ENCODE results near the gene OR52E2. TPM values are rescaled to one million over a fixed set of nuclear protein-coding genes. Genes with fewer than 3 reads are reported as not detected.

OR52E2 gene
- total RNA-seq, result not detected in 2 replicates
- polyA plus RNA-seq, result not detected in 2 replicates
- not detected in 2 replicates for polyA plus RNA-seq (2011; cell fraction: cytosol; rRNA removed)
- polyA plus RNA-seq (2011; cell fraction: nucleus; rRNA removed), result not detected in 2 replicates
- polyA plus RNA-seq (2012), result not detected in 2 replicates
- not detected in 2 replicates for polyA minus RNA-seq
- not detected for polyA minus RNA-seq (2011; cell fraction: cytosol; rRNA and poly(A)+ RNA removed)
- not detected in 2 replicates for polyA minus RNA-seq (2011; cell fraction: nucleus; rRNA and poly(A)+ RNA removed)
- Bru-seq, nascent RNA, result not detected
- not detected for BruChase-seq, experiment 1, labeled RNA remaining after a 6-hour chase
- not detected for BruChase-seq, experiment 2, labeled RNA remaining after a 2-hour chase
- long read RNA-seq, result 0 reads

DNA sequence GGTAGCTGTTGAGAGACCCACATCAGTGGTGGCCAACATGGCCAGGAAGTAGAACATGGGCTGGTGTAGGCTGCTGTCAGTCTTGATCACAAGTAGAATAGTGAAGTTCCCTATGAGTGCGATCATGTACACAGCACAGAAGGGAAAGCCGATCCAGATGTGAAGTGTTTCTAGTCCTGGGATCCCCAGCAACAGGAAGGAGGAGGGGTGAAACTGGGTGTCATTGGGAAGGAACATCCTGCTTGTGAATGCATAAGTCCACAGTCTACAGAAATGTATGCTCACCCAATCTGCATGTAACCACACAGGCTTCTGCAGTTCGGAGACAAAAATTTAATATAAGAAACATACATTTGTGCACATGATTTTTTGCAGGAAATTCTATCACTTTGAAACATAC, at the start of gene OR52E2:
Gene OR52E2 (minus strand): TSS at position 237 of the 400 bp plus-strand sequence. CDS start 0 bp downstream, at position 237.
- intact Hi-C loops (cut with micrococcal nuclease), result no loop called here
- Histone ChIP-seq H3K4me3 (replicated peaks in 1 of 3; ENCODE audit: insufficient read depth in 1 of 3, low read depth in 1 of 3, low read length in 3 of 3) (no peak within 1 kb of the TSS), H3K27me3 (ENCODE audit: control insufficient read depth in 2 of 2, insufficient read depth in 2 of 2, low read length in 2 of 2) (no peaks in the 10 kb centered on the region), H3K9me1 (replicated peaks; ENCODE audit: control insufficient read depth, extremely low read depth, insufficient read depth, low read length) (no peaks in the 10 kb centered on the region), H3K79me2 (ENCODE audit: control insufficient read depth, insufficient read depth, low read length) (no peaks in the 10 kb centered on the region), H3K4me2 (ENCODE audit: insufficient read depth, low read length) (no peak within 1 kb of the TSS), H2AFZ (ENCODE audit: low read depth, low read length) (no peak within 1 kb of the TSS), H3K4me1 (ENCODE audit: control insufficient read depth, extremely low read depth, insufficient read depth, low read length) (no peaks in the 10 kb centered on the region), H3K27ac (ENCODE audit: insufficient read depth, low read depth, low read length) (no peak within 1 kb of the TSS), H3K9me3 (replicated peaks; ENCODE audit: control insufficient read depth, insufficient read depth, low read length) (no peaks in the 10 kb centered on the region), H4K20me1 (replicated peaks; ENCODE audit: control insufficient read depth, extremely low read depth, insufficient read depth, low read length) (no peaks in the 10 kb centered on the region), H3K36me3 (ENCODE audit: control insufficient read depth in 2 of 2, extremely low read depth in 1 of 2, insufficient read depth in 2 of 2, low read length in 2 of 2) (no peaks in the 10 kb centered on the region), H3K9ac (replicated peaks; ENCODE audit: extremely low read depth, insufficient read depth, low read length) (no peak within 1 kb of the TSS)
- ChIA-PET CTCF (no interaction called here), POLR2A (no interaction called here)
- FAIRE-seq, result no peak
- BruUV-seq (replicated peaks), result no TSS peak
- no peak for TF ChIP-seq POLR2A (IDR thresholded peaks at IDR 0.05; ENCODE audit: low read depth, low read length)
- no peak for TF ChIP-seq FOS (IDR thresholded peaks at IDR 0.05; ENCODE audit: borderline replicate concordance, insufficient read depth, low read length)
- no peak for TF ChIP-seq GATA2 (IDR thresholded peaks at IDR 0.05; ENCODE audit: insufficient read depth, insufficient read length, low read depth, low read length)
- no peak for TF ChIP-seq JUN (IDR thresholded peaks at IDR 0.05; ENCODE audit: borderline replicate concordance, insufficient read depth, insufficient read length, low read depth)
- TF ChIP-seq POLR2AphosphoS5 (IDR thresholded peaks at IDR 0.05; ENCODE audit: insufficient read depth, low read depth, low read length), result no peak
- TF ChIP-seq MYC (IDR thresholded peaks at IDR 0.05; ENCODE audit: low read depth, low read length), result no peak
- DNase-seq (ENCODE audit: low read depth, low spot score), result no peak
- dilution Hi-C loops (cut with MboI; ENCODE audit: extremely low pct_ligation_motif_present, low sequenced_read_pairs), result no loop called here

DNA sequence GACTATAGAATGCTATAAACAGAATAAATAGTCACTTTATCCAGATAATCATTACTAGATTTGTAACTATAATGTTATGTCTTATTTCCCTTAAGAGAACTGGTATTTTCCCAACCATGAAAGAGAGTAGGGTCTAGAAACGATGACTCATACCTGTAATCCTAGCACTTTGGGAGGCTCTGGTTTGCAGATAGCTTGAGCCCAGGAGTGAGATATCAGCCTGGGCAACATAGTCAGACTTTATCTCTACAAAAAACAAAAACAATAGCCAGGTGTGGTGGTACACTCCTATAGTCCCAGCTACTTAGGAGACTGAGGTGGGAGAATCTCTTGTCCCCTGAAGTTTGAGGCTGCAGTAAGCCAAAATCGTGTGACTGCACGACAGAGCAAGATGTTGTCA, 47.9 kb upstream of the OR52E2 start:
- Histone ChIP-seq H3K9ac (replicated peaks; ENCODE audit: extremely low read depth, insufficient read depth, low read length) (no peak overlapping the region), H3K27ac (ENCODE audit: insufficient read depth, low read depth, low read length) (no peak overlapping the region), H3K79me2 (ENCODE audit: control insufficient read depth, insufficient read depth, low read length) (no peaks in the 10 kb centered on the region), H2AFZ (ENCODE audit: low read depth, low read length) (no peak overlapping the region), H3K4me2 (ENCODE audit: insufficient read depth, low read length) (no peak overlapping the region), H3K4me1 (ENCODE audit: control insufficient read depth, extremely low read depth, insufficient read depth, low read length) (no peaks in the 10 kb centered on the region), H3K4me3 (replicated peaks in 1 of 3; ENCODE audit: insufficient read depth in 1 of 3, low read depth in 1 of 3, low read length in 3 of 3) (no peak overlapping the region), H3K9me3 (replicated peaks; ENCODE audit: control insufficient read depth, insufficient read depth, low read length) (no peaks in the 10 kb centered on the region), H4K20me1 (replicated peaks; ENCODE audit: control insufficient read depth, extremely low read depth, insufficient read depth, low read length) (no peaks in the 10 kb centered on the region), H3K27me3 (ENCODE audit: control insufficient read depth in 2 of 2, insufficient read depth in 2 of 2, low read length in 2 of 2) (no peaks in the 10 kb centered on the region), H3K9me1 (replicated peaks; ENCODE audit: control insufficient read depth, extremely low read depth, insufficient read depth, low read length) (no peaks in the 10 kb centered on the region), H3K36me3 (ENCODE audit: control insufficient read depth in 2 of 2, extremely low read depth in 1 of 2, insufficient read depth in 2 of 2, low read length in 2 of 2) (no peaks in the 10 kb centered on the region)
- TF ChIP-seq POLR2A (IDR thresholded peaks at IDR 0.05; ENCODE audit: low read depth, low read length) (no peak), POLR2AphosphoS5 (IDR thresholded peaks at IDR 0.05; ENCODE audit: insufficient read depth, low read depth, low read length) (no peak), GATA2 (IDR thresholded peaks at IDR 0.05; ENCODE audit: insufficient read depth, insufficient read length, low read depth, low read length) (no peak), MYC (IDR thresholded peaks at IDR 0.05; ENCODE audit: low read depth, low read length) (no peak)
- TF ChIP-seq, protein P1, sequence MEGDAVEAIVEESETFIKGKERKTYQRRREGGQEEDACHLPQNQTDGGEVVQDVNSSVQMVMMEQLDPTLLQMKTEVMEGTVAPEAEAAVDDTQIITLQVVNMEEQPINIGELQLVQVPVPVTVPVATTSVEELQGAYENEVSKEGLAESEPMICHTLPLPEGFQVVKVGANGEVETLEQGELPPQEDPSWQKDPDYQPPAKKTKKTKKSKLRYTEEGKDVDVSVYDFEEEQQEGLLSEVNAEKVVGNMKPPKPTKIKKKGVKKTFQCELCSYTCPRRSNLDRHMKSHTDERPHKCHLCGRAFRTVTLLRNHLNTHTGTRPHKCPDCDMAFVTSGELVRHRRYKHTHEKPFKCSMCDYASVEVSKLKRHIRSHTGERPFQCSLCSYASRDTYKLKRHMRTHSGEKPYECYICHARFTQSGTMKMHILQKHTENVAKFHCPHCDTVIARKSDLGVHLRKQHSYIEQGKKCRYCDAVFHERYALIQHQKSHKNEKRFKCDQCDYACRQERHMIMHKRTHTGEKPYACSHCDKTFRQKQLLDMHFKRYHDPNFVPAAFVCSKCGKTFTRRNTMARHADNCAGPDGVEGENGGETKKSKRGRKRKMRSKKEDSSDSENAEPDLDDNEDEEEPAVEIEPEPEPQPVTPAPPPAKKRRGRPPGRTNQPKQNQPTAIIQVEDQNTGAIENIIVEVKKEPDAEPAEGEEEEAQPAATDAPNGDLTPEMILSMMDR (IDR thresholded peaks at IDR 0.05; ENCODE audit: extremely low read depth in 1 of 2, insufficient read depth in 1 of 2, low read depth in 1 of 2, low read length in 2 of 2), result no peak
- TF ChIP-seq, protein P2, sequence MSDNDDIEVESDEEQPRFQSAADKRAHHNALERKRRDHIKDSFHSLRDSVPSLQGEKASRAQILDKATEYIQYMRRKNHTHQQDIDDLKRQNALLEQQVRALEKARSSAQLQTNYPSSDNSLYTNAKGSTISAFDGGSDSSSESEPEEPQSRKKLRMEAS (IDR thresholded peaks at IDR 0.05; ENCODE audit: insufficient read depth, insufficient read length), result no peak
- intact Hi-C loops (cut with micrococcal nuclease), result no loop called here
- ChIA-PET CTCF (no interaction called here), POLR2A (no interaction called here)
- no TSS peak for BruUV-seq (replicated peaks)
- DNase-seq (ENCODE audit: low read depth, low spot score), result no peak
- dilution Hi-C loops (cut with MboI; ENCODE audit: extremely low pct_ligation_motif_present, low sequenced_read_pairs), result no loop called here
- FAIRE-seq, result no peak
